GM18505 (cell line): ENCODE data around the gene MSLN.

Source experiments
- ATAC-seq: cut with Tn5 transposase; IDR thresholded peaks from one replicate; pipeline ENCODE4 v1.9.1; 2021; ENCODE audit not compliant: unreplicated experiment
- POLR2A ChIP-seq: IDR thresholded peaks from 4 replicates; pipeline ENCODE4 v1.6.1; 2011; ENCODE audit warnings: borderline replicate concordance; ENCODE audit not compliant: insufficient read depth, insufficient read length; ENCODE audit errors: extremely low read depth

The MSLN gene

GRCh38 chr16:718922-719321, 41.6 kb upstream of the MSLN start:
- peak; percentile 11 for TF ChIP-seq POLR2A
- ATAC-seq, result no peak

- ATAC-seq, result no peak
- TF ChIP-seq POLR2A, result no peak
These were observed 40.6 kb upstream of the MSLN start for GRCh38 chr16:719815-720446.

- TF ChIP-seq POLR2A, result no peak
These were observed 40.0 kb upstream of the MSLN start for GRCh38 chr16:720447-720989.

GRCh38 chr16:720990-721764, 39.4 kb upstream of the MSLN start, which contains the start of gene ANTKMT:
Gene ANTKMT, plus strand, starts transcription at chr16:721146. Its CDS starts 129 bp downstream, at chr16:721275.
- TF ChIP-seq POLR2A, result peak; percentile 95
- ATAC-seq, result peak; percentile 61

More at GRCh38 chr16:720447-720989, 40.0 kb upstream of the MSLN start:
- peak; percentile 16 for ATAC-seq

GRCh38 chr16:721765-722540, 38.6 kb upstream of the MSLN start:
- no peak for ATAC-seq

GRCh38 chr16:722835-723633, 37.5 kb upstream of the MSLN start:
- no peak for ATAC-seq
- TF ChIP-seq POLR2A, result no peak

More at GRCh38 chr16:721765-722540, 38.6 kb upstream of the MSLN start:
- TF ChIP-seq POLR2A, result no peak

GRCh38 chr16:723695-724094, 36.8 kb upstream of the MSLN start:
- ATAC-seq, result no peak
- TF ChIP-seq POLR2A, result no peak

GRCh38 chr16:724188-725040, 36.1 kb upstream of the MSLN start:
- no peak for TF ChIP-seq POLR2A
- no peak for ATAC-seq

GRCh38 chr16:725041-725376, 35.5 kb upstream of the MSLN start:
- TF ChIP-seq POLR2A, result no peak
- no peak for ATAC-seq

- no peak for ATAC-seq
- TF ChIP-seq POLR2A, result no peak
These were observed 34.9 kb upstream of the MSLN start for GRCh38 chr16:725463-726187.

- TF ChIP-seq POLR2A, result no peak
- ATAC-seq, result no peak
These were observed 34.4 kb upstream of the MSLN start for GRCh38 chr16:726188-726437.
